Endothelial cell of hepatic sinusoid (primary cell): ENCODE data around the gene FXR2.
"Not testable (repeated sequence)": the region's sequence is repeated elsewhere in the genome, so short reads cannot be mapped to it uniquely, and the experiment has no call there.

Source experiments
- in situ Hi-C: cut with HindIII; loops from 2 replicates; pipeline ENCODE4 v1.10.0; 2017; ENCODE audit warnings: low sequenced_read_pairs

FXR2 gene

DNA sequence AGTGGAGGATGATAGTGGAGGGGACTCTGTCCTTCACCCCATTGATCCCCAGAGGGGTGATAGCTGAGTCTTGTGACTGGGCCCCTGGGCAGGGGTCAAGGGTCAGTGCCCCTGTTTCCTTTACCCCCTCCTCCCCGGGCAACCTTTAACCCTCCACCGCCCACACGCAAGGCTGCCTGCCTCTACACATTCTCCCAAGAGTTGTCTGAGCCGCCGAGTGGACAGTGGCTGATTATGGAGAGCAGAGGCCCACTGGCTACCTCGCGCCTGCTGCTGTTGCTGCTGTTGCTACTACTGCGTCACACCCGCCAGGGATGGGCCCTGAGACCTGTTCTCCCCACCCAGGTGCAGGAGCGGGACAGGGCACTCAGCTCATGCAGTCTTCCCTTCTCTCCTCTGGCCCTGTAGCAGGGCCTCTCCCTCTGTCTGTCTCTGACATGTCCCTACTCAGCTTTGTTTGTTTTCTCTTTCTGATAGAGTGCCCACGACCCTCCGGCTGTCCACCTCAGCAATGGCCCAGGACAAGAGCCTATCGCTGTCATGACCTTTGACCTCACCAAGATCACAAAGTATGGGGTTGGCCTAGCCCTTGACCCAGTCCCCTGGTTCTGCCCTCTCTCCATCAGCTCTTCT is 15.4 kb upstream of the FXR2 start, which contains the start of gene SHBG:
TSS of gene SHBG (plus strand) at position 197 of the 633 bp plus-strand sequence. CDS start at position 235, 38 bp downstream.
- in situ Hi-C loops = no loop called here

GRCh38 chr17:7627250-7628121 is 12.8 kb upstream of the FXR2 start, which contains the start of gene SAT2:
TSS of gene SAT2 (minus strand) at chr17:7627821. CDS start at chr17:7627635, 186 bp downstream.
- in situ Hi-C loops = no loop called here

DNA sequence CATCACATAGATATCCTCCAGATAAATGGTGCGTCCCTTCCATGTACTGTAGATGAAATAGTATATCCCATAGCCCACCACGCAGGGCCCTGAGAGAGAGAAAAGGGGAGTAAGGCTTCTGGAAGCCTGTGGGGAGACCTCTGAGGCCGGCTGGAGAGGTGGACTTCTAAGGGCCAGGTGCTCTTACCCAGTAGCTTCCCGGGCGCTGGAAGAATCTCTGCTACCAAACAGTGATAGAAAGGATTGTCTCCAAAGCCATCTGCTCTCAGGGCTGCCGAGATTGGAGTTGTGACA is 12.2 kb upstream of the FXR2 start:
- in situ Hi-C loops = no loop called here

- in situ Hi-C loops = no loop called here
Observed at GRCh38 chr17:7626307-7626706, 11.6 kb upstream of the FXR2 start.

- in situ Hi-C loops = not testable (repeated sequence)
Observed at GRCh38 chr17:7625749-7626148, 11.1 kb upstream of the FXR2 start.

DNA sequence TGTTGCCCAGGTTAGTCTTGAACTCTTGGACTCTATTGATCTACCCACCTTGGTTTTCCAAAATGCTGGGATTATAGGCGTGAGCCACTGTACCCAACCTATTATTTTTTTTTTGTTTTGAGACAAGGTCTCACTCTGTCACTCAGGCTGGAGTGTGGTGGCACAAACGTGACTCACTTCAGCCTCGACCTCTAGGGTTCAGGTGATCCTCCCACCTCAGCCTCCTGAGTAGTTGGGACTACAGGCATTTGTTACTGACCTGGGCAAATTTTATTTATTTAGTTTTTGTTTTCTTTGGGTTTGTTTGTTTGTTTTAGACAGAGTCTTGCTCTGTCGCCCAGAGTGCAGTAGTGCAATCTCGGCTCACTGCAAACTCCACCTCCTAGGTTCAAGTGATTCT is 9.0 kb upstream of the FXR2 start:
- in situ Hi-C loops = no loop called here

DNA sequence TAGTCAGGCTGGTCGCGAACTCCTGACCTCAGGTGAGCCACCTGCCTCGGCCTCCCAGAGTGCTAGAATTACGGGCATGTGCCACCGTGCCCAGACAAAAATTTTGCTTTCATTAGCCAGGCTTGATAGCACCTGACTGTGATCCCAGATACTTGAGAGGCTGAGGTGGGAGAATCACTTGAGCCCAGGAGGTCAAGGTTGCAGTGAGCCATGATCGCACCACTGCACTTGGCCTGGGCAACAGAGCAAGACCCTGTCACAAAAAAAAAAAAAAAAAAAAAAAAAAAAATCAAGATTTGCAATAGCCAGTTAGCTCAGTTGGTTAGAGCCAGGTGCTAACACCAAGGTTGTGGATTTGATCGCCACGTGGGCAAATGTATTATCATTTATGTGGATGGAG is 6.1 kb upstream of the FXR2 start:
- in situ Hi-C loops = no loop called here

GRCh38 chr17:7618608-7619007 is 3.9 kb upstream of the FXR2 start:
- in situ Hi-C loops = no loop called here

- in situ Hi-C loops = no loop called here
Observed at GRCh38 chr17:7615265-7615747, 609 bp upstream of the FXR2 start.

DNA sequence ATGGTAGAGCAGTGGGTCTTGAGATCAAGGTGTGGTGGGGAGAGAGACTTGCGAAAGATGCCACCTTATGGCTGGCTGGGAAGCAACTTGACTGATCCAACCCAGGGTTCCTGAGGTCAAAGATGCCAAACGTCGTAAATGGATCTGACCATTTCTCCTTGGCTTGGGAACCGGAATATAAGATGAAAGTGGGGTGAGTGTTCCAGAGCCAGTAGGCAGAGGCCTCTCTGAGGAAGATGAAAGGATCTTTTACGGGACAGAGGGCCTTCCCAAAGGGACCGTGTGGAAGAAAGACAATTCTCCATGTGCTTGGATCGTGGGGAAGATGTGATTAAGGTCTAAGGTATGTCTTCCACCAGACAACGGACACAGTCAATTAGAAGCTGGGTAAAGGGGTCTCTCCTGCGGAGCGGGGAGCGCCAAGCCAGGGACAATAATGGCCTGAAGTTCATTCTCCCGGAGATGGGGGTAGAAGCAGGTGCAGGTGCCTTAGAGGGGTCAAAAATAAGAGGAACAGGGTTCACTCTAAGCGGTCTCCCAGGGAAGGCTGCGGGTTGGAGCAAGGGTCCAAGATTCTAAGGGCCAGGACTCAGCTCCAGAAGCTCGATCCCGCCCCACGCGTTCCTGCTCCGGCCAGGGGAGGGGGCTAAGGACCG is 800 bp downstream of the FXR2 start:
- in situ Hi-C loops = no loop called here

DNA sequence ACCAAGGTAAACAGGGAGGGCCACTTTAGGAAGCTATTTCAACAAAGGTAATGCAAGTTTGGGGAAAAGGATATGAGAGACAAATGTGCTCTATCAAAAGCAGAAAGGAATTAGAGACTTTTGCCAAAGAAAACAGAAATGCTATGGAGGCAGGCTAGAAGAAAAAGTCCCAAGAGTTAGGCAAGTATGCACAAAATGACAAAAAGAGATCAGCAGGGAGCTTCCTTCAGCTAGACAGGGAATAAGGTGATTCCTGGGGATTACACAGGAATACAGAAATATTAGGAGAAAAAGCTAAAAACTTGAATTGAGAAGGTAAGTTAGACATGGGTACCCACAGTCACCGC is 2.4 kb downstream of the FXR2 start:
- in situ Hi-C loops = no loop called here

- in situ Hi-C loops = no loop called here
Observed at GRCh38 chr17:7611635-7612293, 2.9 kb downstream of the FXR2 start.

- in situ Hi-C loops = no loop called here
Observed at GRCh38 chr17:7610641-7611040, 4.1 kb downstream of the FXR2 start.

DNA sequence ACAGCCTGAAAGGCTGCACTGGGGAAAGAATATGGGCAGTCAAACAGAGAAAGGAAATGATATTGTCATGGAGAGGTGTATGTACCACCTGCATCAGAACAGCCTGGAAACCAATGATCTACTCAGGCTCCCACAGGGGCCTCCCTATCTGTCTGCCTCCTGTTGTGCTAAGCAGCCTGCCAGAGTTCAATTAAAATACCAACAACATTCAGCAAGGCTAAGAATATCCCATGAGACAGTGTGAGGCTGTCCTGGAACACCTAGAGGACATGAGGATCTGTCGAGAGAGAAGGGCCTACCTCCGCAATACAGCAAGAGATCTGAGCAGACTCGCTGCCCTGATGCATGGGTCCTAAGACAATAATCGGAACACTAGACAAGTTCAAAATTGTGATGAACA is 8.4 kb downstream of the FXR2 start:
- in situ Hi-C loops = no loop called here

- in situ Hi-C loops = not testable (repeated sequence)
Observed at GRCh38 chr17:7597561-7597960, 17.1 kb downstream of the FXR2 start.

- in situ Hi-C loops = no loop called here
Observed at GRCh38 chr17:7593296-7593695, 21.4 kb downstream of the FXR2 start.

DNA sequence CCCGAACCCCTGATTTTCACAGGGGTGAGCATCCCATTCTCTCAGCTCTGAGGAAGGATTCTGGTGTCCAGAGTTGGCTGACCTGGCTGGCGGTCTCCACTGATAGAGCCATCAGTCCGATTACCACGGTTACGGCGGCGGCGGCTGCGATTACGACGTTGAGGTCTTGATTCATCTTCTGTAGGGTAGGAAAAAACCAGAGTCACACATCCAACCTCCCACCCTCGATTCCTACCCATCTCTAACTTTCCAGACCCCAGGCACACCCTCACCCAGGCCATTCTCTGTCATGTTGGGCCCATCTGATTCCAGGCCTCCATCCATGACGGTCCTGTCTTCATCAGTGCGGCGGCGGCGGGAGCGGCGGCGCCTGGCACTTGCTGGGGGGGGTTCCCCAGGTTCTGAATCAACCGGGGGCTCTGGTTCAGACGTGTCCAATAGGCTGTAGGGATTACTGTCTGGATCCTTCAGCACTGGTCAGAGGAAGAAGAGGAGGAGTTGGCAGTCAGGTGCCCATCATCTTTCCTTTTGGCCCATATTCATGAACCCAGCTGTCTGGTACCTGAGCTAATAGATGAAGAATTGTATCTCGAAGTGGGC is 22.2 kb downstream of the FXR2 start:
- in situ Hi-C loops = no loop called here

- in situ Hi-C loops = no loop called here
Observed at GRCh38 chr17:7591596-7591995, 23.1 kb downstream of the FXR2 start.

GRCh38 chr17:7590743-7591142 is 24.0 kb downstream of the FXR2 start:
- in situ Hi-C loops = no loop called here

- in situ Hi-C loops = no loop called here
Observed at GRCh38 chr17:7589891-7590691, 24.6 kb downstream of the FXR2 start, which contains the start of gene SOX15. TSS of gene SOX15 (minus strand) at chr17:7590094. CDS start at chr17:7589676, 418 bp downstream.
